HL-60 (cell line): Measurements from ENCODE around the gene NAA60.

Source experiments
- CTCF ChIP-seq: IDR thresholded peaks from one replicate; pipeline ENCODE4 v1.5.1; 2011; ENCODE audit warnings: low read length, control low read depth, inconsistent platforms; ENCODE audit not compliant: insufficient read depth
- POLR2AphosphoS5 ChIP-seq: IDR thresholded peaks from 2 replicates; pipeline ENCODE4 v1.6.1; 2012; ENCODE audit warnings: low read depth
- REST ChIP-seq: IDR thresholded peaks from 2 replicates; pipeline ENCODE4 v1.6.1; 2012; ENCODE audit warnings: low read depth; ENCODE audit not compliant: insufficient replicate concordance

- TF ChIP-seq POLR2AphosphoS5: peak; percentile 9; the same call in 1 of the 2 replicates
- no peak for TF ChIP-seq CTCF
- TF ChIP-seq REST: no peak
Observed at GRCh38 chr16:3485821-3486505, 42.5 kb downstream of the NAA60 start.
